Muscle layer of duodenum (tissue), 2 donors: ENCODE data around the gene HERPUD2.

Experiments used
- H3K27ac ChIP-seq: one replicate; pipeline ENCODE4 v1.7.0; 2013; ENCODE audit warnings: mild to moderate bottlenecking, low read length
- H3K27me3 ChIP-seq: one replicate; pipeline ENCODE4 v1.7.0; 2013; ENCODE audit warnings: low read depth, mild to moderate bottlenecking, control low read depth, low read length
- H3K36me3 ChIP-seq, 2 donors: one replicate each; pipeline ENCODE4 v1.7.0; 2013; ENCODE audit warnings: low read length in 2 of 2, control low read depth in 1 of 2, mild to moderate bottlenecking in 1 of 2; ENCODE audit not compliant: insufficient read depth in 2 of 2, control insufficient read depth in 1 of 2
- H3K4me1 ChIP-seq, 2 donors: one replicate each; pipeline ENCODE4 v1.7.0; 2013; ENCODE audit warnings: low read length in 2 of 2, mild to moderate bottlenecking in 2 of 2, control low read depth in 1 of 2, moderate library complexity in 1 of 2; ENCODE audit not compliant: insufficient read depth in 2 of 2, control insufficient read depth in 1 of 2
- H3K4me3 ChIP-seq, 2 donors: one replicate each; pipeline ENCODE4 v1.7.0; 2013; ENCODE audit warnings: low read length in 2 of 2, low read depth in 1 of 2, mild to moderate bottlenecking in 1 of 2
- H3K9me3 ChIP-seq, 2 donors: one replicate each; pipeline ENCODE4 v1.7.0; 2013; ENCODE audit warnings: low read length in 2 of 2, control low read depth in 1 of 2, mild to moderate bottlenecking in 1 of 2; ENCODE audit not compliant: control insufficient read depth in 1 of 2
- donor health status: healthy.

The HERPUD2 gene, protein sequence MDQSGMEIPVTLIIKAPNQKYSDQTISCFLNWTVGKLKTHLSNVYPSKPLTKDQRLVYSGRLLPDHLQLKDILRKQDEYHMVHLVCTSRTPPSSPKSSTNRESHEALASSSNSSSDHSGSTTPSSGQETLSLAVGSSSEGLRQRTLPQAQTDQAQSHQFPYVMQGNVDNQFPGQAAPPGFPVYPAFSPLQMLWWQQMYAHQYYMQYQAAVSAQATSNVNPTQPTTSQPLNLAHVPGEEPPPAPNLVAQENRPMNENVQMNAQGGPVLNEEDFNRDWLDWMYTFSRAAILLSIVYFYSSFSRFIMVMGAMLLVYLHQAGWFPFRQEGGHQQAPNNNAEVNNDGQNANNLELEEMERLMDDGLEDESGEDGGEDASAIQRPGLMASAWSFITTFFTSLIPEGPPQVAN

DNA sequence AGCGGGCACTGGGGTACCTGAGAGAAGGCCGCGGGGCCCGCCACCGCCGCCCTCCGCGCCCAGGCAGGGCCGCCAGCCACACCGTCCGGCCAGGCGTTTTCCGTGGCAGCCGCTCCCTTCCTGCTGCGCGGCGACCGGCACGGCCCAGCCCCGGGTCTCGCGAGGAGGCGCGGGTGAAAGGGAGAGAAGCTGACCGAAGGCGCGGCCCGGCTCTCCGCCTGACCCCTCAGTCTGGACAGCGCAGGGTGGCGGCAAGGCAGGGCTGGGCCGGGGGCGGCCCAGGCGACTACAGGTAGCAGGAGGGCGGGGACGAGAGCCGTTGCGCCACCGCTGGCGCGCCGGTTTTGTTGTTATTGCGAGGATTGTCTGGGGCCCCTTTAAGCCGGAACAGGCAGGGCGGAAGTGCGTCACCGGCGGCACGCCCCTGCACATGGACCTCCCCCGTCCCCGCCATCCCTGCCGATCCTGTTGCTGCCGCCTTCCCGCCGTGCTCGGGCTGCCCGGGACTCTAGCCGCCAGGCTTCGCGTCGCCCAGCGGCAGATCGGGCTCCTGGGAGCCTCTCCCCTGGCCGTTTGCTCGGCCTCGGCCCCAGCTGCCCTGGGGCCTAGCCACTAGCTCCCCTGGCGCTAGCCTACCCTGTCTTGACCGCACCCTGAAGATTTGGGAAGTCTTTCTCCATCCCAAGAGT lies at the start of gene HERPUD2:
TSS of gene HERPUD2 (minus strand) at position 352 of the 689 bp plus-strand sequence. CDS start 805 bp downstream, outside the sequence.
- H3K4me1 ChIP-seq, result peaks cover 16 to 45% of the 10 kb centered on the region in 2 donors
- H3K4me3 ChIP-seq, result peak within 1 kb of the TSS; percentile 90 to 99
- no peaks in the 10 kb centered on the region for H3K36me3 ChIP-seq
- H3K27ac ChIP-seq, result peak within 1 kb of the TSS; percentile 94
- H3K27me3 ChIP-seq, result no peaks in the 10 kb centered on the region
- H3K9me3 ChIP-seq, result no peaks in the 10 kb centered on the region

DNA sequence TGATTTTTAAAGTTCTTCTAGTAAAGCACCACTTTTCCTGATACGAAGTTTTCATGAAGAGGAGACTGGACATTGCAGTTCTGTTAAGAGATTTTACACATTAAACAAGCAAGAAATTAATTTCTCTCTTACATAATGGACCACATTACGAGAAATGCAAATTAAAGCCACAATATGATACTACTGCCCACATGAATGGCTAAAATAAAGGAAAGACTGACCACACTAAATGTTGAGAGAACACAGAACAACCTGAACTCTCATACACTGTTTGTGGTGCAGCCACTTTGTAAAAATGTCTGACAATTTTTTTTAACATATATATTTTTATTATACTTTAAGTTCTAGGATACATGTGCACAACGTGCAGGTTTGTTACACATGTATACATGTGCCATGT lies 44.0 kb upstream of the HERPUD2 start:
- Histone ChIP-seq H3K36me3 (no peaks in the 10 kb centered on the region), H3K27ac (no peak overlapping the region), H3K4me3 (no peak overlapping the region), H3K27me3 (no peaks in the 10 kb centered on the region), H3K9me3 (no peaks in the 10 kb centered on the region), H3K4me1 (peaks cover 0 to 7% of the 10 kb centered on the region in 2 donors)

DNA sequence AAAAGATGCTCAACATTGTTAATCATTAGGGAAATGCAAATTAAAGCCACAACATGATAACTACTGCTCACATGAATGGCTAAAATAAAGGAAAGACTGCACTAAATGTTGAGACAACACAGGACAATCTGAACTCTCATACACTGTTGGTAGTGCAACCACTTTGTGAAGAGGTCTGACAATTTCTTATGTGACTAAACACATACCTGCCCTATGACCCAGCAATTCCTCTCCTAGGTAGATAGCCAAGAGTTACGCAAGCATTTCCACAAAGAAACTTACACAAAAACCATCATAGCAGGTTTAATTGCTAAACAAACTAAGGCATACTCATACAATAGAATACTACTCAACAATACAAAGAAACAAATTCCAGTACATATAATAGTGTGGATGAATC lies 41.8 kb upstream of the HERPUD2 start:
- no peak overlapping the region for H3K27ac ChIP-seq

DNA sequence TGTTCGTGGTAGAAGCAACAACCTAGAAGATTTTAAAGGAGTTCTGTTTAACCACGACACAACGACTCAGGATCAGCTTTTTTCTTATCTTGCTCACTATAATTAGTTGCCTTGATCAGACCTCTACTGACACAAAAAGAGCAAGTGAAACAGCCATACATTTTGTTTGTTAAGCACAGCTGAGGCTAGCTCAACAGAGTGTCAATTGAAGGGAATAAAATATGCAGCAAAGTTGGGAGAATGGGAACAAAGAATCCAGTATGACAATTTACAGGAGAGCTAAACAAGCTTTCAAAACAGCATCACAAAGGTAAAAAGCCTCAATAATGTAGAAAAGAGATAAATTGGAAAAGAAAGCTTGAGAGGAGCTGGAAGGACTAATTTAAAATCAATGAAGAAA lies 40.5 kb upstream of the HERPUD2 start:
- Histone ChIP-seq H3K27me3 (no peaks in the 10 kb centered on the region), H3K4me1 (peaks cover 0 to 7% of the 10 kb centered on the region in 2 donors), H3K36me3 (no peaks in the 10 kb centered on the region), H3K27ac (no peak overlapping the region), H3K9me3 (no peaks in the 10 kb centered on the region), H3K4me3 (no peak overlapping the region)

More for the DNA sequence above, 41.8 kb upstream of the HERPUD2 start:
- no peaks in the 10 kb centered on the region for H3K9me3 ChIP-seq
- no peak overlapping the region for H3K4me3 ChIP-seq
- H3K4me1 ChIP-seq, result peaks cover 0 to 7% of the 10 kb centered on the region in 2 donors
- H3K36me3 ChIP-seq, result no peaks in the 10 kb centered on the region
- H3K27me3 ChIP-seq, result no peaks in the 10 kb centered on the region

DNA sequence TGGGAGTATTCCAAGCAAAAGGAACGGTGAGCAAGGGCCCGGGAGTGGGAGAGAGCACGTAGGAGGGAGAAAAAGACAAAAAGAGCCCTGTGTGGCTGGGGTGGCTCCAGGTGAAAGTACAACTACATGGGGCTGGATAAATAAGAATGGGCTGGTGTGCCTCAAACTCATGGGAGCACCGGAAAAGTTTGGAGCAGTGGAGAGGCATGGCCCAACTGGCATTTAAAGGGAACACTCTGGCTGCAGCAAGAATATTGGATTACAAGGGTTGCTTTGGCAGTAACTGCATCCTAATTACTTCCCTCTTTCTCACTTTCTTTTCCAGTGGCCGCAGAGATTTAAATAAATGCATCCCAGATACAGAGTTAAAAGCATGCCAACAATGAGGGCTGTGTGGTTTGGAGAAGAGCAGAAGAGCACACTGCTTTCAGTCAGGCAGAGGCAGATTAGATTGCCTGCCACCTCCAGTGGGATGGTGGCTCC lies 39.1 kb upstream of the HERPUD2 start:
- no peaks in the 10 kb centered on the region for H3K9me3 ChIP-seq
- H3K27ac ChIP-seq, result no peak overlapping the region
- no peaks in the 10 kb centered on the region for H3K36me3 ChIP-seq
- H3K4me1 ChIP-seq, result peaks cover 3 to 21% of the 10 kb centered on the region in 2 donors
- no peak overlapping the region for H3K4me3 ChIP-seq
- no peaks in the 10 kb centered on the region for H3K27me3 ChIP-seq

DNA sequence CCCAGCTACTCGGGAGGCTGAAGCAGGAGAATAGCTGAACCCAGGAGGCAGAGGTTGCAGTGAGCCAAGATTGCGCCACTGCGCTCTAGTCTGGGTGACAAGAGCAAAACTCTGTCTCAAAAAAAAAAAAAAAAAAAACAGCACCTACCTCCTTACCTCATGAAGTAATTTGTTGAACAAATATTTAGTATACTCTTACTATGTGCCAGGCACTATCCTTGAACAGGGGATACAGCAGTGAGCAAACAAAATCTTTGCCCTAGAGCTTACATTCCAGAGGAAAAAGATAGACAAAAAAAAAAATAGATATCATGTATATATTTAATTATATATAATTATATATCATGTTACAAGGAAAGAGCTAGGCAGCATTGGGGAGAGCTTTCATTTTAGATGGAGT lies 36.4 kb upstream of the HERPUD2 start:
- Histone ChIP-seq H3K4me1 (peaks cover 8 to 36% of the 10 kb centered on the region in 2 donors), H3K27ac (no peak overlapping the region), H3K4me3 (no peak overlapping the region), H3K27me3 (no peaks in the 10 kb centered on the region), H3K36me3 (no peaks in the 10 kb centered on the region), H3K9me3 (no peaks in the 10 kb centered on the region)

DNA sequence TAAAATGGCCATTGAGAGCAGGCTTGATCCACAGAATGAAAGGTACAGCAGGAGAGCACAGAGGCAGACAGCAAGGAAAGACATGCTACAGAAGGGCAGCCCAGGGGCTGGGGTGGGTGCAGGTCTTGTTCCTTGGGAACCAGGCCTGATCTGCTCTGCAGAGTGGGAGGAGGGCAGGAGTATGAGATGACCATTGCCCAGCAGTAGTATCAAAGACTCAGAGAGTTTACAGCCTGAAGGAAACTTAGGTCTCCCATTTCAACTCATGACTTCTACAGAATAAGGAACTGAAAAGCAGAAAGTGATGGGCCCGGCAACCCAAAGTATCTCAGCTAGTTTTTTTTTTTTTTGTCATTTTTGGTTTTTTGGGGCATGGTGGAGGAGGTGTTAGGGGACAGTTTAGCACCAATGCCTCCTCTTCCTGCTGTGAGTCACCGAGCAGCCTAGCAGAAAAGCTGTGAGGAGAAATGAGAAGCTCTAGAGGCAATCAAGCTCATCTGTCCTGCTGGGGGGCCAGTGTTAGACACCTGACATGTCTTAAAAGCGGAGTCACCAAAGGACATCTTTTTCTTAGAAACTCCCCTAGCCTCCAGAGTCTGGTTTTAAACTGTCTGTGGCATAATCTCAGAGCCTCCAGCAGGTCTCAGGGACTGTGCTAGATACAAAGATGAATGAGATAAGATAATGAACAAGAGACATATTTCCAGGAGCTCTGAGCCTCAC lies 34.3 kb upstream of the HERPUD2 start:
- Histone ChIP-seq H3K27ac (peak overlapping the region; percentile 49), H3K4me1 (peaks cover 8 to 33% of the 10 kb centered on the region in 2 donors), H3K9me3 (no peaks in the 10 kb centered on the region), H3K36me3 (no peaks in the 10 kb centered on the region), H3K4me3 (no peak overlapping the region), H3K27me3 (no peaks in the 10 kb centered on the region)

DNA sequence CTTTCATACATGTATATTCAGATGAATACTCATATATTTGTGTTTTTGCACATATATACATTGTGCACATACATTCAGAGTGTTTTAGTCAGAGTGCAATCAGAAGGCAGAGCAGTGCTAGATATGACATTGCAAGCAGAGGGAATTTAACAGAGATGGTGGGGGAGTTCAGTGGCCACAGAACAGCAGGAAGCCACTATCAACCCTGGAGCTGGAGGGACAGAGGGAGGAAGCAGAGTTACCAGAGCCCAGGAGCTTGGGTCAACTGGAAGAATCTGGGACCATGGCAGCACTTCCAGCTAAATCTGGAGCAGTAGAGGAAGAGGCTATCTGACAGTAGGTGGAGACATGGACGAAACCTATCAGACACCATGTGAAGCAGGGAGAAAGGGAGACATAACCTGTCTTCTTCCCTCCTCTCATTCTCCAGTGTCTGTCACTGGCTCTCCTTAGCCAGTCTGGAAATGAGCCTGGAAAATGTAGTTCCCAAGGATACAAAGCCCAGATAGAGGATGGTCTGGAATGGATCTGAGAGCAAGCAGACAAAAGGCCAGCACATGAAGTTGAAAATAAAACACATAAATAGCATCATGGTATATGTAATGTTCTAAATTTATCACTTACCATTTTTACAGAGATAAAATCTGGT lies 33.6 kb upstream of the HERPUD2 start:
- no peaks in the 10 kb centered on the region for H3K9me3 ChIP-seq
- no peak overlapping the region for H3K4me3 ChIP-seq
- no peaks in the 10 kb centered on the region for H3K27me3 ChIP-seq
- H3K36me3 ChIP-seq, result no peaks in the 10 kb centered on the region
- peaks cover 8 to 30% of the 10 kb centered on the region in 2 donors for H3K4me1 ChIP-seq
- peak overlapping the region; percentile 49 for H3K27ac ChIP-seq

DNA sequence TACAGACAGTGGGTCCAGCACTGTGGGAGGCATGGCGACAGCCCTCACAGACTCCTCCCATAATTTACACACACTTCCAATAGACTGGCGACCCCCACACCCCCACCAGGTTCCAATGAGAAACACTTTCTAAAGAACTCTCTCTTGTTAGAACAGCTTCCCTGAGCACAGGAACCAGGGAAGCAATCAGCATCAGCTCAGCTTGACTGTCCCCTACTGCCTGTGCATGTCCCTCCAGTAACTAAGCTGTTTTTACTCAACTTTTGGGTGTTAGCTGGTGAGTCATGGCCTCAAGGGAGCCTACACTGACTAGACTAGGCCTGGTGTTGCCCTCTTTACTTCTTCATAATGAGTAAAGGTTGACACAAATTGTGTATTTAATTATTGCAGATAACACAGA lies 32.6 kb upstream of the HERPUD2 start:
- Histone ChIP-seq H3K36me3 (no peaks in the 10 kb centered on the region), H3K4me1 (peaks cover 8 to 30% of the 10 kb centered on the region in 2 donors), H3K27me3 (no peaks in the 10 kb centered on the region), H3K27ac (no peak overlapping the region), H3K4me3 (no peak overlapping the region), H3K9me3 (no peaks in the 10 kb centered on the region)

DNA sequence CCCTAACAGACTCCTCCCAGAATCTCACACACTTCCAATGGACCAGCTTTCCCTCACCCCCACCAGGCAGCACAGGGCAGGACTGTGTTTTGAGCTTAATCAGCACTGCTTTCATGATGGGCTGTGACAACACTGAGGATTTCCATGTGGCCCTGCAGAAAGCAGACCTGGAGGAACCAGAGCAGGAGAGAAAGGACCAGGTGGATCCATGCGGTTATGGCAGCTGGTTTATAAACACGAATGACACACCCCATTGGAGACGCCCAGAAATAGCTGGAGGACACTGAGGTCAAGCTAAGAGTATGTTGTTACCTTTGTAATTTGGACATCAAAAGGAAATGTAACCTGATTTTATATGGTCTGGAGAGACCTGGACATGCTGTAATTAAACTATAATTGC lies 31.7 kb upstream of the HERPUD2 start:
- Histone ChIP-seq H3K4me3 (no peak overlapping the region), H3K27ac (no peak overlapping the region), H3K36me3 (no peaks in the 10 kb centered on the region), H3K4me1 (peaks cover 8 to 30% of the 10 kb centered on the region in 2 donors), H3K27me3 (no peaks in the 10 kb centered on the region), H3K9me3 (no peaks in the 10 kb centered on the region)
